Stimulated activated CD8-positive, alpha-beta memory T cell treated with anti-CD3 and anti-CD28 coated beads, Interleukin-7, amount 100 ng/mL, for 24 hours (primary cell): ENCODE measurements around the gene TACR2.
A peak's percentile ranks its signal among the peaks of the same experiment; 100 is the strongest.

Experiments used
- DNase-seq: peaks from one replicate; pipeline ENCODE4 v3.0.0-alpha.2; 2020; ENCODE audit warnings: low read depth

TACR2 gene

GRCh38 chr10:69419096-69419743 lies 2.5 kb upstream of the TACR2 start:
- DNase-seq: no peak

GRCh38 chr10:69418052-69418752 lies 1.5 kb upstream of the TACR2 start:
- DNase-seq: no peak

GRCh38 chr10:69417542-69417941 lies 824 bp upstream of the TACR2 start:
- DNase-seq: no peak

- no peak for DNase-seq
Observed at GRCh38 chr10:69415951-69416350, 767 bp downstream of the TACR2 start.

GRCh38 chr10:69415049-69415448 lies 1.7 kb downstream of the TACR2 start:
- no peak for DNase-seq

GRCh38 chr10:69414036-69415018 lies 2.4 kb downstream of the TACR2 start:
- DNase-seq: no peak

- DNase-seq: no peak
Observed at GRCh38 chr10:69413221-69413865, 3.4 kb downstream of the TACR2 start.

- no peak for DNase-seq
Observed at GRCh38 chr10:69412232-69412790, 4.4 kb downstream of the TACR2 start.

GRCh38 chr10:69411476-69411875 lies 5.2 kb downstream of the TACR2 start:
- DNase-seq: no peak

- no peak for DNase-seq
Observed at GRCh38 chr10:69410487-69410886, 6.2 kb downstream of the TACR2 start.

GRCh38 chr10:69409968-69410367 lies 6.8 kb downstream of the TACR2 start:
- DNase-seq: no peak

- no peak for DNase-seq
Observed at GRCh38 chr10:69409176-69409495, 7.6 kb downstream of the TACR2 start.

- peak; percentile 74 for DNase-seq
Observed at GRCh38 chr10:69408318-69409175, 8.2 kb downstream of the TACR2 start.

GRCh38 chr10:69407621-69408301 lies 9.0 kb downstream of the TACR2 start:
- DNase-seq: no peak

GRCh38 chr10:69406816-69407580 lies 9.7 kb downstream of the TACR2 start:
- no peak for DNase-seq

- no peak for DNase-seq
Observed at GRCh38 chr10:69406302-69406811, 10.4 kb downstream of the TACR2 start.

GRCh38 chr10:69405221-69405620 lies 11.5 kb downstream of the TACR2 start:
- DNase-seq: no peak

GRCh38 chr10:69404786-69405185 lies 11.9 kb downstream of the TACR2 start:
- DNase-seq: no peak

GRCh38 chr10:69403519-69403918 lies 13.2 kb downstream of the TACR2 start:
- DNase-seq: no peak
